Lower lobe of right lung (tissue), 2 donors: ENCODE results near the gene COA1. TPM values are rescaled to one million over a fixed set of nuclear protein-coding genes. Genes with fewer than 3 reads are reported as not detected.
A peak's percentile ranks its signal among the peaks of the same experiment; 100 is the strongest.

Experiments
- ATAC-seq, 2 donors: fragments of 200-7000 bp; cut with Tn5 transposase; one replicate each; pipeline ENCODE4 v1.9.1; 2020 to 2022; ENCODE audit warnings: mild to moderate bottlenecking in 2 of 2, moderate library complexity in 2 of 2
- DNase-seq: peaks from one replicate; pipeline ENCODE4 v3.0.0-alpha.2; 2020
- H3K27ac ChIP-seq: fragments of 200-600 bp; one replicate; pipeline ENCODE4 v1.8.0; 2022
- H3K27me3 ChIP-seq: fragments of 200-600 bp; one replicate; pipeline ENCODE4 v1.8.0; 2022; ENCODE audit warnings: low read depth
- H3K36me3 ChIP-seq: fragments of 200-600 bp; one replicate; pipeline ENCODE4 v1.8.0; 2022; ENCODE audit warnings: mild to moderate bottlenecking
- H3K4me1 ChIP-seq: fragments of 200-600 bp; one replicate; pipeline ENCODE4 v1.8.0; 2022
- H3K4me3 ChIP-seq: fragments of 200-600 bp; one replicate; pipeline ENCODE4 v1.8.0; 2022; ENCODE audit warnings: mild to moderate bottlenecking
- H3K9me3 ChIP-seq: fragments of 200-600 bp; one replicate; pipeline ENCODE4 v1.8.0; 2022
- intact Hi-C: fragments of 100-400 bp; cut with DNase I; formaldehyde crosslinking; loops from one replicate; pipeline ENCODE4 v1.11.0; 2022
- total RNA-seq: library from RNA; stranded (reverse); fragmentation: NEBNext Ultra II Directional; extraction: Animal tissue kit (Norgen Biotek cat#: 25700); gene quantifications from one replicate; pipeline ENCODE4 v1.2.1, GENCODE V29; 2021
- TF ChIP-seq, protein P1 (sequence below): fragments of 200-600 bp; IDR thresholded peaks from one replicate; pipeline ENCODE4 v1.8.0; 2022; ENCODE audit warnings: antibody characterized with exemption, mild to moderate bottlenecking
- donor health status: DM: no; HTN: yes; CAD: no; lungs with severe emphysema.

COA1 gene
- total RNA-seq, 1 donor from 2014 or later = 43.3 TPM

DNA sequence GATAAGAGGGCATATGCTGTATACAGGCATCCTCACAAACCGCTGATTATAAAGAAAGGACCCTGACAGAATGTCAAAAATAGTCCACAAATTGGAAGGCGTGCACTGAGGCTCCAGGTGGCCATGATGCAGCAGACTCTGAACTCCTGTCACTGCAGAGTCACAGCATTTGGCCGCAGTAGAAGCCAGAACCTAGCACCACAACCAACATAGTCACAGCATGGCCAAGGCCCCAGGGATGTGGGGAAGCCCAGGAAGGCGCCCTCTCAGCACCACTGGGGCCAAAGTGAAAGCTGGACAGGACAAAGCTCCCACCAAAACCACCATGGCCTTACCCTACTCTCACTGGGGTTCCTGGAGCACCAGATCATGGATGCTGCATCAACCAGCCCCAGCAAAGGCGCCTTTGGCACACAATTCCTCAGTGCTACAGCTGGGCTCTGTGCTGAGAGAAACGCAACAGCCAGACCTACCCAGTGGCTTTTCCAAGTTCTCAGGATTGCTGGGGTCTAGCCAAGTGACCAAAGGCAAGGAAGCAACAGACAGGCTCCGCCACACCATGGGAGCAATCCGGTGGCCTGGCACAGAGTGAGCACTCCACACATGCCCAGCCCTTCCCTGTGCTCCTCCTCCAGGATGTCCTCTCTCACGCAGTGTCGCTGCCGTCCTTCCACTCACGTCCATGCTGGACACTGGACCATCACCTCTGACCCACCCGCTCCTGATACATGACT lies 86.3 kb downstream of the COA1 start:
- TF ChIP-seq, protein P1, sequence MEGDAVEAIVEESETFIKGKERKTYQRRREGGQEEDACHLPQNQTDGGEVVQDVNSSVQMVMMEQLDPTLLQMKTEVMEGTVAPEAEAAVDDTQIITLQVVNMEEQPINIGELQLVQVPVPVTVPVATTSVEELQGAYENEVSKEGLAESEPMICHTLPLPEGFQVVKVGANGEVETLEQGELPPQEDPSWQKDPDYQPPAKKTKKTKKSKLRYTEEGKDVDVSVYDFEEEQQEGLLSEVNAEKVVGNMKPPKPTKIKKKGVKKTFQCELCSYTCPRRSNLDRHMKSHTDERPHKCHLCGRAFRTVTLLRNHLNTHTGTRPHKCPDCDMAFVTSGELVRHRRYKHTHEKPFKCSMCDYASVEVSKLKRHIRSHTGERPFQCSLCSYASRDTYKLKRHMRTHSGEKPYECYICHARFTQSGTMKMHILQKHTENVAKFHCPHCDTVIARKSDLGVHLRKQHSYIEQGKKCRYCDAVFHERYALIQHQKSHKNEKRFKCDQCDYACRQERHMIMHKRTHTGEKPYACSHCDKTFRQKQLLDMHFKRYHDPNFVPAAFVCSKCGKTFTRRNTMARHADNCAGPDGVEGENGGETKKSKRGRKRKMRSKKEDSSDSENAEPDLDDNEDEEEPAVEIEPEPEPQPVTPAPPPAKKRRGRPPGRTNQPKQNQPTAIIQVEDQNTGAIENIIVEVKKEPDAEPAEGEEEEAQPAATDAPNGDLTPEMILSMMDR = no peak
- no peak for ATAC-seq
- no peaks in the 10 kb centered on the region for H3K9me3 ChIP-seq
- intact Hi-C loops = no loop called here
- H3K4me3 ChIP-seq = no peak overlapping the region
- no peak for DNase-seq
- no peak overlapping the region for H3K27ac ChIP-seq
- peaks cover 56% of the 10 kb centered on the region for H3K4me1 ChIP-seq
- H3K27me3 ChIP-seq = no peaks in the 10 kb centered on the region
- peaks cover 27% of the 10 kb centered on the region for H3K36me3 ChIP-seq

DNA sequence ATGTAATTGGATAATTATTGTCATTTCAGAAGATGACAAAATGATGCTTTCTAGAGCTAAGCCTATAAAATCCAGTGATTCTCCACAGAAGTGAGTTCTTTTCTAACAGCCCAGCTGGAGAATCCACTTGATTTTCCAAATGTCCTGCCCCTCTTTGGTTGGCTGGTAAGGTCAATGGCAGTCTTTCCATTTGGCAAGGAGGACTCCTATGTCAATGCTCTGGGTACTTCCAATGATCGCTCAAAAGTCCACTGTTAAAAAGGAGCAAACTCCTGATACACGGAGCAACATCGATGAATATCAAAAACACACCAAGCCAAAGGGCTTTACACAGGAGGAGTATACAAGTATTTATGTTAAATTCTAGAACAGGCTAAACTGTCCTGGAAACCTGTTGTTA lies 88.6 kb downstream of the COA1 start:
- DNase-seq = no peak
- TF ChIP-seq, protein P1 = no peak
- Histone ChIP-seq H3K4me1 (peaks cover 45% of the 10 kb centered on the region), H3K27me3 (no peaks in the 10 kb centered on the region), H3K36me3 (peaks cover 34% of the 10 kb centered on the region), H3K27ac (peak overlapping the region; percentile 70), H3K9me3 (no peaks in the 10 kb centered on the region), H3K4me3 (no peak overlapping the region)
- intact Hi-C loops = no loop called here
- ATAC-seq = no peak

DNA sequence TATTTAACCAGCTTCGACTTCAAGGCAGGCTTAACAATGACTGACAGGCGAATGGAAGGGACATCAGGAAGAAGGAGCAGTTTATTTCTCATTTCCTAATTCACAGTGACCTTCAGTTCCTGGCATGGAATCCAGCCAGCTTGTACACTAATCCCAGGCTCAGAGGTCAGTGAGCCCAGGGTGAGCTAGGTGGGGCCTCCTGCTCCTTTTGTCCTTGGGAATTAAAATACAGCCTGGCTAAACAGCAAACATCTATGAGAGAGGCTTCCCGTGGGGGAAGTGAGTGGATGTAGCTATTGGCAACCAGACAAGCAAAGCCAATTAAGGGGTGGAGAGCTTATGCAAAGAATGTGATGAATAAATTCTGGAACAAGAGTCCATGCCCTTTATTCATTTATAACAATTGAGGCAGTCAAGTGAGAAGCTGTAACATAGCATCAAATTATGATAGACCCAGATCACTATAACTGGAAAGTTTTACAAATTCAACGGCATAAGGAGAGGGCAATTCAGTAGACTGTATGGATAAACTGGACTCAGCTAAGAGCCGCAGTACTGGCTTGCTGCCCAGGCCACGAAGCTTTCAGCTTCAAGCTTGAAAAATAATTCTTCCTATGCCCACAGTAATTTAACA lies 89.3 kb downstream of the COA1 start:
- intact Hi-C loops = no loop called here
- peak overlapping the region; percentile 70 for H3K27ac ChIP-seq
- H3K4me1 ChIP-seq = peaks cover 43% of the 10 kb centered on the region
- no peak overlapping the region for H3K4me3 ChIP-seq
- TF ChIP-seq, protein P1 = no peak
- H3K27me3 ChIP-seq = no peaks in the 10 kb centered on the region
- H3K36me3 ChIP-seq = peaks cover 34% of the 10 kb centered on the region
- no peaks in the 10 kb centered on the region for H3K9me3 ChIP-seq
- DNase-seq (peak; percentile 63), ATAC-seq (peak; percentile 83 to 84)

DNA sequence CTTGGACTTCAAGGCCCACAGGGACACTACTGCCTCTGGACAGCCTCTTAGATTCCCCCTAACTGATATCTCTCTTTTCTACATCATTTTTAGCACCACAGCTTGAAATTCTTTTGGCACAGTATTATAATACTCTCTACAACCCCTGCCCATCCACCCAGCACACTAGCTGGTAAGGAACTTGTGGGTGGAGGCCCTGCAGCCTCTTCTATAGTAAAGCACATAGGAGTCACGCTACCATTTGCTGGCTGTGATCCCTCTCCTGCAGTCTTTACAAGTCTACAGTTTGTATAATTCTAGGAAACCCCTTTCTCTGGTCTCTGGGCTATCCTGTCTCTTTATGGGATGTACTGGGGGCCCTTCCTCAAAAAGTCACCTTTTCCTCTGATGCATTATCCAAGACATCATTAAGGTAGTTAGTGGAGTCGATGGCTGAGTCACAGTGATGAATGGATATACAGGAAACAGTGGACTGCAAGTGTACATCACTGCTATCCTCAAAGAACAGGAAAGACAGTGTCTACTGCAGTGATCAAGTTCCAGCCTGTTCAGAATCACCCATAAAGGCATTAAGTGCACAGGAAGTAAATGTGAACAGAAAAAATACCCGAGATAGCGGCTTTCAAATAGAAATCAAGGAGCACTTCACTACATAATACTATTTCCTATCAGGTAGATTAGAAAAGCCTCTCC lies 92.1 kb downstream of the COA1 start:
- Histone ChIP-seq H3K4me1 (peaks cover 43% of the 10 kb centered on the region), H3K4me3 (no peak overlapping the region), H3K9me3 (no peaks in the 10 kb centered on the region), H3K36me3 (peaks cover 37% of the 10 kb centered on the region), H3K27ac (no peak overlapping the region), H3K27me3 (no peaks in the 10 kb centered on the region)
- ATAC-seq (no peak), DNase-seq (no peak)
- TF ChIP-seq, protein P1 = no peak
- intact Hi-C loops = no loop called here

DNA sequence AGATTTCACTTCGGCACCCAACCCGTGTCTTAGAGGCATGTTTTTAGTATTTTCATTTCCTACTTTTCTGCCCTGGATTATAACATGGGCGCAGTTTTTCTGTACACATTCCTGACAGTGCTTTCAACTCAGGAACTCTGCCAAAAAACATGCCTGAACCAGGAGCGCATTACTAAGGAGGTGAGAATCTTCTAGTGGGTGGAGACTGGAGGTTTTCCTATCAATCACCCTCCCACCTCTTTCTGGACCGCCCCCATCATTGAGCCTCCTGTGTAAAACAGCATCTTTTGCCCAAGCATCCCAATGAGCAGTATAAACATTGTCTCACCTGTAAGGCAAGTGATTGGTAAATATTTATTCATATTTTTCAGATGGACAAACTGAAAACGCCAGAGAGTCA lies 93.2 kb downstream of the COA1 start:
- DNase-seq = peak; percentile 74
- H3K36me3 ChIP-seq = peaks cover 49% of the 10 kb centered on the region

More for the DNA sequence above, 93.2 kb downstream of the COA1 start:
- peak; percentile 93 to 95 for ATAC-seq
- Histone ChIP-seq H3K27me3 (no peaks in the 10 kb centered on the region), H3K4me1 (peaks cover 41% of the 10 kb centered on the region), H3K9me3 (no peaks in the 10 kb centered on the region), H3K4me3 (no peak overlapping the region), H3K27ac (peak overlapping the region; percentile 14)
- TF ChIP-seq, protein P1 = no peak
- intact Hi-C loops = no loop called here
